ENCODE results near the gene GPR137.

The GPR137 gene

DNA sequence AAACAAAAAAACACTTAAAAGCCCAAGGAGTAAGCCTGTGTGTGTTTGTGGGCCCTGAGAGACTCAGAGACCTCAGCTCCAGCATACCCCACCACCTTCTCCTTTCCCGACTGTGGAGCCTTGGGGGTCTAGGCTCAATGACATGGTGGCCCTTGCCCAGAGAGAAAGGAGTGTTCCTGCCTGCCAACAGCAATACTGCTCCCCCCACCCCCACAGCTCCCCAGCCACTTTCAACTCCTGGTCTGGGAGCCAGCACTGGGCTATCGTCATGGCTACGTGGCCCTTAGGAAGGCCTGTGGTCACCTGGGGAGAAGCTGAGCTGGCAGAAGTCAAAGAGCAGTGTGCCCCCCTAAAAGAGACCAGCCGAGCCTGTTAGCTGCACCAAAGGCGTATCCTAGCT is 41.5 kb upstream of the GPR137 start:
- TF ChIP-seq GLIS2 (tag by site-specific recombination; IDR thresholded peaks at IDR 0.05) (peak; percentile 68; the same call in 1 of the 2 replicates), ZNF639 (tag by site-specific recombination; IDR thresholded peaks at IDR 0.05) (no peak)
- TF ChIP-seq, protein P1, sequence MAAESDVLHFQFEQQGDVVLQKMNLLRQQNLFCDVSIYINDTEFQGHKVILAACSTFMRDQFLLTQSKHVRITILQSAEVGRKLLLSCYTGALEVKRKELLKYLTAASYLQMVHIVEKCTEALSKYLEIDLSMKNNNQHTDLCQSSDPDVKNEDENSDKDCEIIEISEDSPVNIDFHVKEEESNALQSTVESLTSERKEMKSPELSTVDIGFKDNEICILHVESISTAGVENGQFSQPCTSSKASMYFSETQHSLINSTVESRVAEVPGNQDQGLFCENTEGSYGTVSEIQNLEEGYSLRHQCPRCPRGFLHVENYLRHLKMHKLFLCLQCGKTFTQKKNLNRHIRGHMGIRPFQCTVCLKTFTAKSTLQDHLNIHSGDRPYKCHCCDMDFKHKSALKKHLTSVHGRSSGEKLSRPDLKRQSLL (tag by site-specific recombination; IDR thresholded peaks at IDR 0.05), result 0 out of 2 replicates have a peak, but pooled peaks have one; percentile 18
- peaks cover 0 to 20% of the 10 kb centered on the region in 2 experiments; a peak in 1 of 3 replicates for H3K36me3 ChIP-seq (ENCODE audit: control insufficient read depth in 2 of 2, insufficient read depth in 1 of 2, low read length in 2 of 2)
- no peaks in the 10 kb centered on the region for H3K9me3 ChIP-seq (ENCODE audit: control insufficient read depth, insufficient read depth, low read depth, low read length)
- ChIA-PET POLR2A (interaction anchor here (0.8 to 7.2 kb wide), 11 partner anchors 8 to 73 kb away, joined by 3 to 96 read pairs (median 4); partner anchors contain the start of genes BAD, NUDT22, PRDX5 and STIP1), CTCF (interaction anchor here (0.5 to 2.2 kb wide), 7 partner anchors 11 to 62 kb away, joined by 3 to 13 read pairs (median 4); partner anchors contain the start of gene FERMT3)
- H3K27ac ChIP-seq (ENCODE audit: extremely low read depth, low read depth, low read length), result no peak overlapping the region
- H3K4me1 ChIP-seq (ENCODE audit: control insufficient read depth, insufficient read depth, low read length), result no peaks in the 10 kb centered on the region
- no peak overlapping the region for H3K4me3 ChIP-seq (ENCODE audit: low read depth, low read length)

GRCh38 chr11:64244966-64245365 is 40.7 kb upstream of the GPR137 start:
- no peak for TF ChIP-seq BCL11A (tag by site-specific recombination; IDR thresholded peaks at IDR 0.05; ENCODE audit: low read depth)
- TF ChIP-seq, protein P2, sequence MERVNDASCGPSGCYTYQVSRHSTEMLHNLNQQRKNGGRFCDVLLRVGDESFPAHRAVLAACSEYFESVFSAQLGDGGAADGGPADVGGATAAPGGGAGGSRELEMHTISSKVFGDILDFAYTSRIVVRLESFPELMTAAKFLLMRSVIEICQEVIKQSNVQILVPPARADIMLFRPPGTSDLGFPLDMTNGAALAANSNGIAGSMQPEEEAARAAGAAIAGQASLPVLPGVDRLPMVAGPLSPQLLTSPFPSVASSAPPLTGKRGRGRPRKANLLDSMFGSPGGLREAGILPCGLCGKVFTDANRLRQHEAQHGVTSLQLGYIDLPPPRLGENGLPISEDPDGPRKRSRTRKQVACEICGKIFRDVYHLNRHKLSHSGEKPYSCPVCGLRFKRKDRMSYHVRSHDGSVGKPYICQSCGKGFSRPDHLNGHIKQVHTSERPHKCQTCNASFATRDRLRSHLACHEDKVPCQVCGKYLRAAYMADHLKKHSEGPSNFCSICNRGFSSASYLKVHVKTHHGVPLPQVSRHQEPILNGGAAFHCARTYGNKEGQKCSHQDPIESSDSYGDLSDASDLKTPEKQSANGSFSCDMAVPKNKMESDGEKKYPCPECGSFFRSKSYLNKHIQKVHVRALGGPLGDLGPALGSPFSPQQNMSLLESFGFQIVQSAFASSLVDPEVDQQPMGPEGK (tag by site-specific recombination; IDR thresholded peaks at IDR 0.05), result peak; percentile 35; the same call in 1 of the 2 replicates
- TF ChIP-seq ZBTB17 (tag by site-specific recombination; IDR thresholded peaks at IDR 0.05), result peak; percentile 61
- TF ChIP-seq, protein P3, sequence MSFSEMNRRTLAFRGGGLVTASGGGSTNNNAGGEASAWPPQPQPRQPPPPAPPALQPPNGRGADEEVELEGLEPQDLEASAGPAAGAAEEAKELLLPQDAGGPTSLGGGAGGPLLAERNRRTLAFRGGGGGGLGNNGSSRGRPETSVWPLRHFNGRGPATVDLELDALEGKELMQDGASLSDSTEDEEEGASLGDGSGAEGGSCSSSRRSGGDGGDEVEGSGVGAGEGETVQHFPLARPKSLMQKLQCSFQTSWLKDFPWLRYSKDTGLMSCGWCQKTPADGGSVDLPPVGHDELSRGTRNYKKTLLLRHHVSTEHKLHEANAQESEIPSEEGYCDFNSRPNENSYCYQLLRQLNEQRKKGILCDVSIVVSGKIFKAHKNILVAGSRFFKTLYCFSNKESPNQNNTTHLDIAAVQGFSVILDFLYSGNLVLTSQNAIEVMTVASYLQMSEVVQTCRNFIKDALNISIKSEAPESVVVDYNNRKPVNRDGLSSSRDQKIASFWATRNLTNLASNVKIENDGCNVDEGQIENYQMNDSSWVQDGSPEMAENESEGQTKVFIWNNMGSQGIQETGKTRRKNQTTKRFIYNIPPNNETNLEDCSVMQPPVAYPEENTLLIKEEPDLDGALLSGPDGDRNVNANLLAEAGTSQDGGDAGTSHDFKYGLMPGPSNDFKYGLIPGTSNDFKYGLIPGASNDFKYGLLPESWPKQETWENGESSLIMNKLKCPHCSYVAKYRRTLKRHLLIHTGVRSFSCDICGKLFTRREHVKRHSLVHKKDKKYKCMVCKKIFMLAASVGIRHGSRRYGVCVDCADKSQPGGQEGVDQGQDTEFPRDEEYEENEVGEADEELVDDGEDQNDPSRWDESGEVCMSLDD (tag by site-specific recombination; IDR thresholded peaks at IDR 0.05), result 0 out of 2 replicates have a peak, but pooled peaks have one; percentile 3
- no peak for TF ChIP-seq ZNF184 (tag by site-specific recombination; IDR thresholded peaks at IDR 0.05)
- TF ChIP-seq HOXD13 (CRISPR knock-in tag; IDR thresholded peaks at IDR 0.05; ENCODE audit: borderline replicate concordance), result no peak
- TF ChIP-seq HIC1 (tag by site-specific recombination; IDR thresholded peaks at IDR 0.05), result peak; percentile 58; the same call in 1 of the 2 replicates
- TF ChIP-seq, protein P4, sequence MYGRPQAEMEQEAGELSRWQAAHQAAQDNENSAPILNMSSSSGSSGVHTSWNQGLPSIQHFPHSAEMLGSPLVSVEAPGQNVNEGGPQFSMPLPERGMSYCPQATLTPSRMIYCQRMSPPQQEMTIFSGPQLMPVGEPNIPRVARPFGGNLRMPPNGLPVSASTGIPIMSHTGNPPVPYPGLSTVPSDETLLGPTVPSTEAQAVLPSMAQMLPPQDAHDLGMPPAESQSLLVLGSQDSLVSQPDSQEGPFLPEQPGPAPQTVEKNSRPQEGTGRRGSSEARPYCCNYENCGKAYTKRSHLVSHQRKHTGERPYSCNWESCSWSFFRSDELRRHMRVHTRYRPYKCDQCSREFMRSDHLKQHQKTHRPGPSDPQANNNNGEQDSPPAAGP (tag by site-specific recombination; IDR thresholded peaks at IDR 0.05), result no peak
- TF ChIP-seq ZNF670 (tag by site-specific recombination; IDR thresholded peaks at IDR 0.05; ENCODE audit: low read depth), result no peak
- 0 out of 2 replicates have a peak, but pooled peaks have one; percentile 21 for TF ChIP-seq KLF8 (tag by site-specific recombination; IDR thresholded peaks at IDR 0.05)
- no peak for TF ChIP-seq ZNF16 (tag by site-specific recombination; IDR thresholded peaks at IDR 0.05; ENCODE audit: low read depth)
- no peak for TF ChIP-seq ZNF169 (tag by site-specific recombination; IDR thresholded peaks at IDR 0.05)
- no peak for TF ChIP-seq ZNF549 (tag by site-specific recombination; IDR thresholded peaks at IDR 0.05)
- TF ChIP-seq, protein P5, sequence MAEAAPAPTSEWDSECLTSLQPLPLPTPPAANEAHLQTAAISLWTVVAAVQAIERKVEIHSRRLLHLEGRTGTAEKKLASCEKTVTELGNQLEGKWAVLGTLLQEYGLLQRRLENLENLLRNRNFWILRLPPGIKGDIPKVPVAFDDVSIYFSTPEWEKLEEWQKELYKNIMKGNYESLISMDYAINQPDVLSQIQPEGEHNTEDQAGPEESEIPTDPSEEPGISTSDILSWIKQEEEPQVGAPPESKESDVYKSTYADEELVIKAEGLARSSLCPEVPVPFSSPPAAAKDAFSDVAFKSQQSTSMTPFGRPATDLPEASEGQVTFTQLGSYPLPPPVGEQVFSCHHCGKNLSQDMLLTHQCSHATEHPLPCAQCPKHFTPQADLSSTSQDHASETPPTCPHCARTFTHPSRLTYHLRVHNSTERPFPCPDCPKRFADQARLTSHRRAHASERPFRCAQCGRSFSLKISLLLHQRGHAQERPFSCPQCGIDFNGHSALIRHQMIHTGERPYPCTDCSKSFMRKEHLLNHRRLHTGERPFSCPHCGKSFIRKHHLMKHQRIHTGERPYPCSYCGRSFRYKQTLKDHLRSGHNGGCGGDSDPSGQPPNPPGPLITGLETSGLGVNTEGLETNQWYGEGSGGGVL (tag by site-specific recombination; IDR thresholded peaks at IDR 0.05), result no peak
- ChIA-PET CTCF (interaction anchor here (0.5 to 1.7 kb wide), 10 partner anchors 27 to 987 kb away, joined by 3 to 10 read pairs (median 4); no protein-coding TSS in a partner anchor), POLR2A (interaction anchor here (0.6 to 7.2 kb wide), 10 partner anchors 9 to 547 kb away, joined by 3 to 96 read pairs (median 6); partner anchors contain the start of genes NUDT22, PRDX5, STIP1 and TRMT112)
- no peaks in the 10 kb centered on the region for H3K9me3 ChIP-seq (ENCODE audit: control insufficient read depth, insufficient read depth, low read depth, low read length)
- no peaks in the 10 kb centered on the region for H3K4me1 ChIP-seq (ENCODE audit: control insufficient read depth, insufficient read depth, low read length)
- peaks cover 0 to 20% of the 10 kb centered on the region in 2 experiments; a peak in 1 of 3 replicates for H3K36me3 ChIP-seq (ENCODE audit: control insufficient read depth in 2 of 2, insufficient read depth in 1 of 2, low read length in 2 of 2)
- peak overlapping the region; percentile 68 for H3K4me3 ChIP-seq (ENCODE audit: low read depth, low read length)
- H3K27ac ChIP-seq (ENCODE audit: extremely low read depth, low read depth, low read length), result 0 out of 2 replicates have a peak overlapping the region, but pooled peaks have one; percentile 28
